ENCODE measurements around the gene PIAS1. TPM values are rescaled to one million over a fixed set of nuclear protein-coding genes. Genes with fewer than 3 reads are reported as not detected.
"Not testable (repeated sequence)": the region's sequence is repeated elsewhere in the genome, so short reads cannot be mapped to it uniquely, and the experiment has no call there.

Gene PIAS1
- total RNA-seq (10 to 100 TPM; 10.6 to 27.5 (median 17.6) TPM), polyA plus RNA-seq (10 to 100 TPM; 14.4 to 29.0 TPM)

GRCh38 chr15:68053701-68054627, at the start of gene PIAS1:
TSS of gene PIAS1 (plus strand) at chr15:68054315. CDS start at chr15:68054327, 12 bp downstream.
- no peaks in the 10 kb centered on the region for H3K36me3 ChIP-seq
- peak; percentile 93 to 97 (median 96) for ATAC-seq
- DNase-seq, result peak; percentile 93 to 98 (median 96)
- FAIRE-seq, result no peak
- TF ChIP-seq, protein P1, sequence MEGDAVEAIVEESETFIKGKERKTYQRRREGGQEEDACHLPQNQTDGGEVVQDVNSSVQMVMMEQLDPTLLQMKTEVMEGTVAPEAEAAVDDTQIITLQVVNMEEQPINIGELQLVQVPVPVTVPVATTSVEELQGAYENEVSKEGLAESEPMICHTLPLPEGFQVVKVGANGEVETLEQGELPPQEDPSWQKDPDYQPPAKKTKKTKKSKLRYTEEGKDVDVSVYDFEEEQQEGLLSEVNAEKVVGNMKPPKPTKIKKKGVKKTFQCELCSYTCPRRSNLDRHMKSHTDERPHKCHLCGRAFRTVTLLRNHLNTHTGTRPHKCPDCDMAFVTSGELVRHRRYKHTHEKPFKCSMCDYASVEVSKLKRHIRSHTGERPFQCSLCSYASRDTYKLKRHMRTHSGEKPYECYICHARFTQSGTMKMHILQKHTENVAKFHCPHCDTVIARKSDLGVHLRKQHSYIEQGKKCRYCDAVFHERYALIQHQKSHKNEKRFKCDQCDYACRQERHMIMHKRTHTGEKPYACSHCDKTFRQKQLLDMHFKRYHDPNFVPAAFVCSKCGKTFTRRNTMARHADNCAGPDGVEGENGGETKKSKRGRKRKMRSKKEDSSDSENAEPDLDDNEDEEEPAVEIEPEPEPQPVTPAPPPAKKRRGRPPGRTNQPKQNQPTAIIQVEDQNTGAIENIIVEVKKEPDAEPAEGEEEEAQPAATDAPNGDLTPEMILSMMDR (IDR thresholded peaks at IDR 0.05), result no peak
- no peaks in the 10 kb centered on the region for H3K27me3 ChIP-seq
- WGBS, 2 donors, result 1% methylated on average over 44 to 72 of the region's 72 CpGs
- H3K27ac ChIP-seq, result peak within 1 kb of the TSS; percentile 75 to 93 (median 85)
- intact Hi-C loops (cut with DNase I), result no loop called here
- H3K9me3 ChIP-seq, result no peaks in the 10 kb centered on the region
- peaks cover 4 to 35% (median 25%) of the 10 kb centered on the region in 3 donors for H3K4me1 ChIP-seq
- peak within 1 kb of the TSS; percentile 64 to 84 (median 82) for H3K4me3 ChIP-seq

GRCh38 chr15:68007642-68008041, 46.5 kb upstream of the PIAS1 start:
- H3K4me1 ChIP-seq; H3K36me3 ChIP-seq; DNase-seq; H3K9me3 ChIP-seq; intact Hi-C loops (cut with DNase I); ATAC-seq; H3K27me3 ChIP-seq; H3K4me3 ChIP-seq; FAIRE-seq; H3K27ac ChIP-seq: not testable (repeated sequence)
- WGBS, 2 donors, result 81 to 87% methylated on average over 5 of the region's 5 CpGs

DNA sequence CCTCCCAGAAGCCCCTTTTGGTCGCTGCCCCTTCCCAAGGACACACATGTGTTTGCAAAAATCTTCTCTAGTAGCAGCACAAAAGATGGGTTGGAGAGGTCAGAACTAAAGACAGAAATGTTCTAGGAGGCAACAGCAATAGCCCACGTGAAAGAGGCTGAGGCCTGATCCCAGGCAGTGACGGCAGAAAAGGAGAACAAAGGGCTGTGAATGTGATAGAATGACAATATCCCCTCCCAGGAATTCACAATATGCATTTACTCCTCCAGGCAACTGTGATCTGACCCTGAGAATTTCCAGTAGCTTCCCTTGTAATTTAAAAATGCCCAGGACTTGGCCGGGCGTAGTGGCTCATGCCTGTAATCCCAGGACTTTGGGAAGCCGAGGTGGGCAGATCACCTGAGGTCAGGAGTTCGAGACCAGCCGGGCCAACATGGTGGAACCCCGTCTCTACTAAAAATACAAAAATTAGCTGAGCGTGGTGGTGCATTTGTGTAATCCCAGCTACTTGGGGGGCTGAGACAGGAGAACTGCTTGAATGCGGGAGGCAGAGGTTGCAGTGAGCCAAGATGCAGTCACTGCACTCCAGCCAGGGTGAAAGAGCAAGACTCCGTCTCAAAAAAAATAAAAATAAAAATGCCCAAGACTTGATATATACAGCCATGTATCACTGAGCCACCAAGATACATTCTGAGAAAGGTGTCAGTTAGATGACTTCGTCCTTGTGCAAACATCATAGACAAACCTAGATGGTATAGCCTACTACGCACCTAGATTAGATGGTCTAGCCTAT, 43.6 kb upstream of the PIAS1 start:
- H3K9me3 ChIP-seq, result no peaks in the 10 kb centered on the region
- no peak for FAIRE-seq
- 85% methylated on average over 14 of the region's 14 CpGs for WGBS, 2 donors
- no peaks in the 10 kb centered on the region for H3K4me1 ChIP-seq
- no peak for ATAC-seq
- H3K4me3 ChIP-seq, result no peak overlapping the region
- TF ChIP-seq, protein P1 (IDR thresholded peaks at IDR 0.05), result no peak
- no peak overlapping the region for H3K27ac ChIP-seq
- intact Hi-C loops (cut with DNase I), result no loop called here
- H3K27me3 ChIP-seq, result no peaks in the 10 kb centered on the region
- no peaks in the 10 kb centered on the region for H3K36me3 ChIP-seq
- DNase-seq, result no peak

- TF ChIP-seq, protein P1 (IDR thresholded peaks at IDR 0.05), result no peak
- 88 to 92% methylated on average over 1 of the region's 1 CpG for WGBS, 2 donors
- no peaks in the 10 kb centered on the region for H3K36me3 ChIP-seq
- DNase-seq (no peak), ATAC-seq (peak in 3 of 4 donors; percentile 43 to 70 (median 67)), FAIRE-seq (no peak)
- no peaks in the 10 kb centered on the region for H3K9me3 ChIP-seq
- H3K27ac ChIP-seq, result no peak overlapping the region
- no peak overlapping the region for H3K4me3 ChIP-seq
- H3K27me3 ChIP-seq, result no peaks in the 10 kb centered on the region
- H3K4me1 ChIP-seq, result no peaks in the 10 kb centered on the region
- intact Hi-C loops (cut with DNase I), result no loop called here
These were observed 41.2 kb upstream of the PIAS1 start for GRCh38 chr15:68012911-68013310.

- Histone ChIP-seq H3K36me3 (no peaks in the 10 kb centered on the region), H3K27ac (no peak overlapping the region), H3K4me1 (no peaks in the 10 kb centered on the region), H3K27me3 (no peaks in the 10 kb centered on the region), H3K9me3 (no peaks in the 10 kb centered on the region), H3K4me3 (no peak overlapping the region)
- TF ChIP-seq, protein P1 (IDR thresholded peaks at IDR 0.05), result no peak
- no peak for DNase-seq
- ATAC-seq, result no peak
- intact Hi-C loops (cut with DNase I), result no loop called here
- no peak for FAIRE-seq
- 90 to 93% methylated on average over 1 of the region's 1 CpG for WGBS, 2 donors
These were observed 39.9 kb upstream of the PIAS1 start for GRCh38 chr15:68014219-68014618.
